ENCODE measurements around the gene FHIT.

DNA sequence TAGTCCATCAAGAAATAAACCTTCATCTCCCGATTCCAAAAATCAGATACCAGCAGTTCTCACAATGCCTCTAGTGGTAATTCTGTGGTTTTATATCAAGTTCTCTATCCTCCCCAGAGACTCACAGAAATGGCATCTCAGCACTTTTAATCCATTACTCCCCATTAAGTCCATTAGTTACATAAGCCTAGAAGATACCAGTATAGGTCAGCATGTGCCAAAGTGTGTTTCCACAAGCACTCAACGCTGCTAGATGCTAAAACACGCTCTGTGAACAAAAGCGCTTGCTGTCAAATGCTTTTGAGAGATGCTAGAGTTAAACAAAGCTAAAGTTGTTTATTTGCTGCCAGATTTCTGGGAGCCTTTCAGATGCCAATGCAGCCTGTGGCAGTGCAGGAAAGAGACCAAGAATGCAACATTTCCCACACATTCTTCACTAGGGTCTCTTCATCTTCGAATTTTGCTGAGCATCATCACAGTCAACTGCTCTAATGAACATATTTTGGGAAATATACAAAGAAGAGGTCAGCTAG lies 1282.7 kb downstream of the FHIT start:
- no peak for TF ChIP-seq POLR2A (IDR thresholded peaks at IDR 0.05)
- TF ChIP-seq, protein P1, sequence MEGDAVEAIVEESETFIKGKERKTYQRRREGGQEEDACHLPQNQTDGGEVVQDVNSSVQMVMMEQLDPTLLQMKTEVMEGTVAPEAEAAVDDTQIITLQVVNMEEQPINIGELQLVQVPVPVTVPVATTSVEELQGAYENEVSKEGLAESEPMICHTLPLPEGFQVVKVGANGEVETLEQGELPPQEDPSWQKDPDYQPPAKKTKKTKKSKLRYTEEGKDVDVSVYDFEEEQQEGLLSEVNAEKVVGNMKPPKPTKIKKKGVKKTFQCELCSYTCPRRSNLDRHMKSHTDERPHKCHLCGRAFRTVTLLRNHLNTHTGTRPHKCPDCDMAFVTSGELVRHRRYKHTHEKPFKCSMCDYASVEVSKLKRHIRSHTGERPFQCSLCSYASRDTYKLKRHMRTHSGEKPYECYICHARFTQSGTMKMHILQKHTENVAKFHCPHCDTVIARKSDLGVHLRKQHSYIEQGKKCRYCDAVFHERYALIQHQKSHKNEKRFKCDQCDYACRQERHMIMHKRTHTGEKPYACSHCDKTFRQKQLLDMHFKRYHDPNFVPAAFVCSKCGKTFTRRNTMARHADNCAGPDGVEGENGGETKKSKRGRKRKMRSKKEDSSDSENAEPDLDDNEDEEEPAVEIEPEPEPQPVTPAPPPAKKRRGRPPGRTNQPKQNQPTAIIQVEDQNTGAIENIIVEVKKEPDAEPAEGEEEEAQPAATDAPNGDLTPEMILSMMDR (IDR thresholded peaks at IDR 0.05), result no peak

Data from Peyer's patch (tissue), 4 donors.